Neural cell (in vitro differentiated cells): ENCODE results near the gene PLCH1. TPM values are rescaled to one million over a fixed set of nuclear protein-coding genes. Genes with fewer than 3 reads are reported as not detected.

Source experiments
- H2AFZ ChIP-seq: fragments of 200-600, 300-800 bp; sonication (generic), shearing (Covaris generic); 2 replicates; pipeline ENCODE4 v1.6.0; 2014; ENCODE audit warnings: low read depth, mild to moderate bottlenecking, antibody characterized with exemption, low read length, moderate library complexity
- H3F3A ChIP-seq: fragments of 200-600 bp; shearing (Covaris generic); 2 replicates; pipeline ENCODE4 v1.6.1; 2016; ENCODE audit warnings: mild to moderate bottlenecking, moderate library complexity, mixed read lengths, antibody characterized with exemption, low read length; ENCODE audit not compliant: insufficient read depth, poor library complexity, severe bottlenecking
- H3K27ac ChIP-seq: fragments of 200-600, 300-800 bp; sonication (generic), shearing (Covaris generic); 2 replicates; pipeline ENCODE4 v1.5.1; 2014; ENCODE audit warnings: mild to moderate bottlenecking, low read length, moderate library complexity
- H3K27me3 ChIP-seq: fragments of 300-800, 200-600 bp; sonication (generic), shearing (Covaris generic); 2 replicates; pipeline ENCODE4 v1.6.0; 2014; ENCODE audit warnings: mild to moderate bottlenecking, low read depth, low read length, moderate library complexity; ENCODE audit not compliant: insufficient read depth
- H3K36me3 ChIP-seq: fragments of 300-800, 200-600 bp; sonication (generic), shearing (Covaris generic); 2 replicates; pipeline ENCODE4 v1.5.1; 2014; ENCODE audit warnings: mild to moderate bottlenecking, antibody characterized with exemption, low read length, moderate library complexity; ENCODE audit not compliant: insufficient read depth
- H3K4me2 ChIP-seq: fragments of 300-800, 200-600 bp; sonication (generic), shearing (Covaris generic); 2 replicates; pipeline ENCODE4 v1.6.0; 2014; ENCODE audit warnings: mild to moderate bottlenecking, low read length
- H3K4me3 ChIP-seq: fragments of 300-800, 200-600 bp; sonication (generic), shearing (Covaris generic); 2 replicates; pipeline ENCODE4 v1.5.1; 2014; ENCODE audit warnings: mild to moderate bottlenecking, low read length, moderate library complexity
- H3K79me2 ChIP-seq: fragments of 200-600 bp; shearing (Covaris generic); replicated peaks from 2 replicates; pipeline ENCODE4 v1.6.0; 2014; ENCODE audit warnings: mild to moderate bottlenecking, low read length, moderate library complexity; ENCODE audit not compliant: insufficient read depth
- H3K9ac ChIP-seq: fragments of 300-800, 200-600 bp; sonication (generic), shearing (Covaris generic); 2 replicates; pipeline ENCODE4 v1.6.1; 2016; ENCODE audit warnings: mild to moderate bottlenecking, low read length, mixed read lengths
- H3K9me2 ChIP-seq: fragments of 200-600 bp; shearing (Covaris generic); 2 replicates; pipeline ENCODE4 v1.6.1; 2016; ENCODE audit warnings: mild to moderate bottlenecking, low read length, mixed read lengths; ENCODE audit not compliant: insufficient read depth
- H3K9me3 ChIP-seq: fragments of 200-600, 300-800 bp; sonication (generic), shearing (Covaris generic); 2 replicates; pipeline ENCODE4 v1.6.1; 2016; ENCODE audit warnings: mild to moderate bottlenecking, mixed run types, low read length, moderate library complexity, mixed read lengths
- H4K20me1 ChIP-seq: fragments of 200-600 bp; shearing (Covaris generic); 2 replicates; pipeline ENCODE4 v1.6.1; 2016; ENCODE audit warnings: mild to moderate bottlenecking, mixed run types; ENCODE audit not compliant: insufficient read depth
- EP300 ChIP-seq: fragments of 450-650 bp; conservative IDR thresholded peaks from 2 replicates; pipeline ENCODE4 v1.6.1; 2014; ENCODE audit warnings: antibody characterized with exemption, mild to moderate bottlenecking, moderate library complexity; ENCODE audit not compliant: poor library complexity, severe bottlenecking
- EZH2 ChIP-seq: fragments of 200-600, 300-800 bp; shearing (Covaris generic), sonication (generic); IDR thresholded peaks from 2 replicates; pipeline ENCODE4 v1.6.1; 2014; ENCODE audit warnings: antibody characterized with exemption, low read length, borderline replicate concordance, mild to moderate bottlenecking; ENCODE audit not compliant: insufficient read depth, poor library complexity, severe bottlenecking
- MXI1 ChIP-seq: fragments of 450-650 bp; conservative IDR thresholded peaks from 2 replicates; pipeline ENCODE4 v1.6.1; 2014; ENCODE audit warnings: antibody characterized with exemption, mild to moderate bottlenecking; ENCODE audit not compliant: poor library complexity, severe bottlenecking
- POLR2AphosphoS5 ChIP-seq: IDR thresholded peaks from 2 replicates; pipeline ENCODE4 v1.6.1; 2012
- RAD21 ChIP-seq: fragments of 450-650 bp; conservative IDR thresholded peaks from 2 replicates; pipeline ENCODE4 v1.6.1; 2014; ENCODE audit warnings: antibody characterized with exemption, mild to moderate bottlenecking, moderate library complexity
- SMC3 ChIP-seq: fragments of 450-650 bp; conservative IDR thresholded peaks from 2 replicates; pipeline ENCODE4 v1.6.1; 2014; ENCODE audit warnings: antibody characterized with exemption, mild to moderate bottlenecking, moderate library complexity; ENCODE audit not compliant: poor library complexity
- TAF1 ChIP-seq: IDR thresholded peaks from 2 replicates; pipeline ENCODE4 v1.6.1; 2012; ENCODE audit warnings: low read depth
- polyA plus RNA-seq: library from polyadenylated mRNA; depleted of rRNA; stranded (reverse); fragments of >200 nt; gene quantifications from 2 replicates; pipeline ENCODE4 v1.2.3, GENCODE V29; 2014
- TF ChIP-seq, protein P1 (sequence below): fragments of 450-650 bp; IDR thresholded peaks from 2 replicates; pipeline ENCODE4 v1.5.1; 2014; ENCODE audit warnings: antibody characterized with exemption, mild to moderate bottlenecking, moderate library complexity; ENCODE audit not compliant: poor library complexity, severe bottlenecking
- TF ChIP-seq, protein P2 (sequence below): IDR thresholded peaks from 2 replicates; pipeline ENCODE4 v1.6.1; 2012; ENCODE audit warnings: borderline replicate concordance

PLCH1 gene
- polyA plus RNA-seq, 1 donor from 2014 or later: 13.5 TPM

DNA sequence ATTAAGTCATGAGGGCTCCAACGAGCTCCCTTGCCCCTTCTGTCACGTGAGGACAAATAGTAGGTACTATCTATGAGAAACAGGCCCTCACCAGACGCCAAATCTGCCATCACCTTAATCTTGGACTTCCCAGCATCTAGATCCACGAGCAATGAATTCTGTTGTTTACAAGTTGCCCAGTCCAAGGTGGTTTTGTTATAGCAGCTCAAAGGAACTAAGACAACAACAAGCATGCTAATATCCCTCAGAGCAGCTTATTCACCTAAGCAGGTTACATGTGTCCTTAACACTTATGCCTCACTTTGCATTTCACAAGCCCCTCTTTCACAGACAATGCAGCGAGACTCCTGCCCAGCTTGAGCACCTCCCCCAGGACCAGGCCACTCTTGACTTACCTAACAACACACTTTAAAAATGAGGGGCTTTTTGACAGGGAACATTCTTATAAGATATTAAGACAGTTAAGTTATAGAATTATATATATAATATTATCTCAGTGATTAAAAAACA lies 219.5 kb downstream of the PLCH1 start:
- Histone ChIP-seq H2AFZ (no peak overlapping the region), H3K27me3 (no peaks in the 10 kb centered on the region), H3K9ac (no peak overlapping the region), H4K20me1 (no peaks in the 10 kb centered on the region), H3K27ac (no peak overlapping the region), H3K4me2 (no peak overlapping the region), H3K36me3 (no peaks in the 10 kb centered on the region), H3K9me3 (no peaks in the 10 kb centered on the region), H3K4me3 (no peak overlapping the region), H3F3A (no peaks in the 10 kb centered on the region), H3K9me2 (no peaks in the 10 kb centered on the region), H3K79me2 (no peaks in the 10 kb centered on the region)
- TF ChIP-seq, protein P1, sequence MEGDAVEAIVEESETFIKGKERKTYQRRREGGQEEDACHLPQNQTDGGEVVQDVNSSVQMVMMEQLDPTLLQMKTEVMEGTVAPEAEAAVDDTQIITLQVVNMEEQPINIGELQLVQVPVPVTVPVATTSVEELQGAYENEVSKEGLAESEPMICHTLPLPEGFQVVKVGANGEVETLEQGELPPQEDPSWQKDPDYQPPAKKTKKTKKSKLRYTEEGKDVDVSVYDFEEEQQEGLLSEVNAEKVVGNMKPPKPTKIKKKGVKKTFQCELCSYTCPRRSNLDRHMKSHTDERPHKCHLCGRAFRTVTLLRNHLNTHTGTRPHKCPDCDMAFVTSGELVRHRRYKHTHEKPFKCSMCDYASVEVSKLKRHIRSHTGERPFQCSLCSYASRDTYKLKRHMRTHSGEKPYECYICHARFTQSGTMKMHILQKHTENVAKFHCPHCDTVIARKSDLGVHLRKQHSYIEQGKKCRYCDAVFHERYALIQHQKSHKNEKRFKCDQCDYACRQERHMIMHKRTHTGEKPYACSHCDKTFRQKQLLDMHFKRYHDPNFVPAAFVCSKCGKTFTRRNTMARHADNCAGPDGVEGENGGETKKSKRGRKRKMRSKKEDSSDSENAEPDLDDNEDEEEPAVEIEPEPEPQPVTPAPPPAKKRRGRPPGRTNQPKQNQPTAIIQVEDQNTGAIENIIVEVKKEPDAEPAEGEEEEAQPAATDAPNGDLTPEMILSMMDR: no peak
- no peak for TF ChIP-seq EP300
- no peak for TF ChIP-seq EZH2
- TF ChIP-seq TAF1: no peak
- no peak for TF ChIP-seq SMC3
- TF ChIP-seq RAD21: no peak
- no peak for TF ChIP-seq MXI1
- TF ChIP-seq POLR2AphosphoS5: no peak
- TF ChIP-seq, protein P2, sequence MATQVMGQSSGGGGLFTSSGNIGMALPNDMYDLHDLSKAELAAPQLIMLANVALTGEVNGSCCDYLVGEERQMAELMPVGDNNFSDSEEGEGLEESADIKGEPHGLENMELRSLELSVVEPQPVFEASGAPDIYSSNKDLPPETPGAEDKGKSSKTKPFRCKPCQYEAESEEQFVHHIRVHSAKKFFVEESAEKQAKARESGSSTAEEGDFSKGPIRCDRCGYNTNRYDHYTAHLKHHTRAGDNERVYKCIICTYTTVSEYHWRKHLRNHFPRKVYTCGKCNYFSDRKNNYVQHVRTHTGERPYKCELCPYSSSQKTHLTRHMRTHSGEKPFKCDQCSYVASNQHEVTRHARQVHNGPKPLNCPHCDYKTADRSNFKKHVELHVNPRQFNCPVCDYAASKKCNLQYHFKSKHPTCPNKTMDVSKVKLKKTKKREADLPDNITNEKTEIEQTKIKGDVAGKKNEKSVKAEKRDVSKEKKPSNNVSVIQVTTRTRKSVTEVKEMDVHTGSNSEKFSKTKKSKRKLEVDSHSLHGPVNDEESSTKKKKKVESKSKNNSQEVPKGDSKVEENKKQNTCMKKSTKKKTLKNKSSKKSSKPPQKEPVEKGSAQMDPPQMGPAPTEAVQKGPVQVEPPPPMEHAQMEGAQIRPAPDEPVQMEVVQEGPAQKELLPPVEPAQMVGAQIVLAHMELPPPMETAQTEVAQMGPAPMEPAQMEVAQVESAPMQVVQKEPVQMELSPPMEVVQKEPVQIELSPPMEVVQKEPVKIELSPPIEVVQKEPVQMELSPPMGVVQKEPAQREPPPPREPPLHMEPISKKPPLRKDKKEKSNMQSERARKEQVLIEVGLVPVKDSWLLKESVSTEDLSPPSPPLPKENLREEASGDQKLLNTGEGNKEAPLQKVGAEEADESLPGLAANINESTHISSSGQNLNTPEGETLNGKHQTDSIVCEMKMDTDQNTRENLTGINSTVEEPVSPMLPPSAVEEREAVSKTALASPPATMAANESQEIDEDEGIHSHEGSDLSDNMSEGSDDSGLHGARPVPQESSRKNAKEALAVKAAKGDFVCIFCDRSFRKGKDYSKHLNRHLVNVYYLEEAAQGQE: no peak

DNA sequence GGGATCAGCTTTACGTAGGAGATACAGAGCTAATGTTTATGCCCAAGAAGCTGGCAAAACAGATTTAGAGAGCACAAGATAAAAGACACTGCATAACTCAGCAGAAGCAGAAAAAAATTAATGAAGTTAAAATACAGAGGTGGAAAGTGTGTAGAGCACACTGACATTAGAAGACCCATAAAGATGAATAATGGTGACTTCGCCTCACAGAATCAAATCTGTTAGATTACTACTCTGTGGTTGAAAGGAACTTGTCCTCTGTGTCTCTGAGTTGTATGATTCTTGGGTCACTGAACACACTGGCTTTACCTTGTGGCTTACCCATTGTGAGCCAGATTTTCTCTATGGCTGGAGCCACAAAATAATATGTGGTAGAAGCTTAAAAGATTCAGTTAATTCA lies 224.4 kb downstream of the PLCH1 start:
- Histone ChIP-seq H4K20me1 (no peaks in the 10 kb centered on the region), H3K4me2 (no peak overlapping the region), H3K27me3 (no peaks in the 10 kb centered on the region), H3F3A (no peaks in the 10 kb centered on the region), H3K9me3 (no peaks in the 10 kb centered on the region), H3K36me3 (no peaks in the 10 kb centered on the region), H3K4me3 (no peak overlapping the region), H3K27ac (no peak overlapping the region), H2AFZ (no peak overlapping the region), H3K9ac (no peak overlapping the region), H3K9me2 (no peaks in the 10 kb centered on the region), H3K79me2 (no peaks in the 10 kb centered on the region)
- TF ChIP-seq SMC3 (no peak), POLR2AphosphoS5 (no peak), EZH2 (no peak), RAD21 (no peak), MXI1 (no peak)
- TF ChIP-seq, protein P1: no peak
